ENCODE data around the gene SPOP. TPM values are rescaled to one million over a fixed set of nuclear protein-coding genes. Genes with fewer than 3 reads are reported as not detected.

SPOP gene
- total RNA-seq, 1 experiment from 2014 or later = 58.0 TPM

GRCh38 chr17:49621946-49622529, 55.9 kb downstream of the SPOP start:
- H3K4me1 ChIP-seq (ENCODE audit: control insufficient read depth, insufficient read depth, low read length) = no peaks in the 10 kb centered on the region
- ATAC-seq (no peak), DNase-seq (ENCODE audit: low read depth, low spot score) (no peak)
- in situ Hi-C loops (cut with HindIII; ENCODE audit: low pct_unique_long_range_greater_than_20kb, low sequenced_read_pairs) (no loop called here), intact Hi-C loops (cut with micrococcal nuclease; ENCODE audit: unreplicated experiment) (no loop called here)
- no peak overlapping the region for H3K27ac ChIP-seq (ENCODE audit: low read length)
- no peaks in the 10 kb centered on the region for H3K9me3 ChIP-seq (ENCODE audit: control insufficient read depth, insufficient read depth, low read depth, low read length)
- ChIA-PET CTCF (no interaction called here), POLR2A (no interaction called here)
- no TSS peak for BruUV-seq (replicated peaks)
- TF ChIP-seq REST (IDR thresholded peaks at IDR 0.05; ENCODE audit: insufficient read depth in 1 of 2, low read depth in 2 of 2, low read length in 1 of 2) = 0 out of 4 replicates have a peak, but pooled peaks of 1 of the 2 experiments have one; percentile 20
- no peak for TF ChIP-seq TCF7L2 (IDR thresholded peaks at IDR 0.05; ENCODE audit: low read depth, low read length)
- TF ChIP-seq CTCF (IDR thresholded peaks at IDR 0.05) = no peak
- no peak for TF ChIP-seq SIN3A (IDR thresholded peaks at IDR 0.05; ENCODE audit: borderline replicate concordance, insufficient read depth, low read depth, low read length)
- TF ChIP-seq POLR2AphosphoS5 (IDR thresholded peaks at IDR 0.05; ENCODE audit: low read depth, low read length) = no peak
- peaks cover 12% of the 10 kb centered on the region; the same call in 1 of the 2 replicates for H3K36me3 ChIP-seq (ENCODE audit: control insufficient read depth, insufficient read depth, low read length)
- no peak overlapping the region for H3K4me3 ChIP-seq (ENCODE audit: low read depth in 2 of 2, low read length in 2 of 2)
- H3K27me3 ChIP-seq (ENCODE audit: control insufficient read depth, insufficient read depth, low read length) = no peaks in the 10 kb centered on the region

- H3K9me3 ChIP-seq (ENCODE audit: control insufficient read depth, insufficient read depth, low read depth, low read length) = no peaks in the 10 kb centered on the region
- no TSS peak for BruUV-seq (replicated peaks)
- intact Hi-C loops (cut with micrococcal nuclease; ENCODE audit: unreplicated experiment) = no loop called here
- CTCF ChIA-PET = no interaction called here
- H3K4me1 ChIP-seq (ENCODE audit: control insufficient read depth, insufficient read depth, low read length) = no peaks in the 10 kb centered on the region
- ATAC-seq = no peak
- H3K36me3 ChIP-seq (ENCODE audit: control insufficient read depth, insufficient read depth, low read length) = peaks cover 12% of the 10 kb centered on the region; the same call in 1 of the 2 replicates
- TF ChIP-seq SIN3A (IDR thresholded peaks at IDR 0.05; ENCODE audit: borderline replicate concordance, insufficient read depth, low read depth, low read length) (no peak), REST (IDR thresholded peaks at IDR 0.05; ENCODE audit: insufficient read depth in 1 of 2, low read depth in 2 of 2, low read length in 1 of 2) (no peak), POLR2AphosphoS5 (IDR thresholded peaks at IDR 0.05; ENCODE audit: low read depth, low read length) (no peak), TCF7L2 (IDR thresholded peaks at IDR 0.05; ENCODE audit: low read depth, low read length) (no peak), CTCF (IDR thresholded peaks at IDR 0.05) (no peak)
- in situ Hi-C loops (cut with HindIII; ENCODE audit: low pct_unique_long_range_greater_than_20kb, low sequenced_read_pairs) = no loop called here
- no peak overlapping the region for H3K4me3 ChIP-seq (ENCODE audit: low read depth in 2 of 2, low read length in 2 of 2)
- H3K27ac ChIP-seq (ENCODE audit: low read length) = no peak overlapping the region
- POLR2A ChIA-PET = no interaction called here
- DNase-seq (ENCODE audit: low read depth, low spot score) = no peak
- H3K27me3 ChIP-seq (ENCODE audit: control insufficient read depth, insufficient read depth, low read length) = no peaks in the 10 kb centered on the region
Measured at GRCh38 chr17:49621420-49621819, 56.5 kb downstream of the SPOP start.
